Gastroesophageal sphincter (tissue), 4 donors: ENCODE measurements around the gene TMEM167B. TPM values are rescaled to one million over a fixed set of nuclear protein-coding genes. Genes with fewer than 3 reads are reported as not detected.

ENCODE experiments used
- ATAC-seq: fragments of 150-250 bp; one replicate; pipeline ENCODE4 v1.9.1; 2016; ENCODE audit warnings: mild to moderate bottlenecking, moderate library complexity
- H3K27ac ChIP-seq, 4 donors: fragments of 200-600 bp; sonication (generic) in 3 of 4; 1 replicate in 3 of 4; 2 replicates in 1 of 4; pipeline ENCODE4 v1.5.1; 2016 to 2019
- H3K27me3 ChIP-seq: fragments of 200-600 bp; sonication (generic); one replicate; pipeline ENCODE4 v1.5.1; 2019
- H3K36me3 ChIP-seq, 2 donors: fragments of 200-600 bp; sonication (generic); one replicate each; pipeline ENCODE4 v1.5.1; 2019; ENCODE audit warnings: control low read depth in 1 of 2
- H3K4me1 ChIP-seq, 3 donors: fragments of 200-600 bp; sonication (generic); 1 replicate in 2 of 3; 2 replicates in 1 of 3; pipeline ENCODE4 v1.5.1; 2016 to 2019; ENCODE audit warnings: control low read depth in 2 of 3
- H3K4me3 ChIP-seq, 2 donors: fragments of 200-600 bp; sonication (generic); one replicate each; pipeline ENCODE4 v1.5.1; 2019; ENCODE audit warnings: mild to moderate bottlenecking in 1 of 2, moderate library complexity in 1 of 2
- H3K9me3 ChIP-seq, 3 donors: fragments of 200-600 bp; sonication (generic); one replicate each; pipeline ENCODE4 v1.5.1; 2017 to 2019; ENCODE audit warnings: control low read depth in 2 of 3
- CTCF ChIP-seq, 4 experiments: fragments of 200-600 bp in 2 of 4; fragments of 450-650 bp in 2 of 4; sonication (generic) in 1 of 4; IDR thresholded peaks; one replicate each; pipeline ENCODE4 v1.5.1; 2017 to 2019; ENCODE audit warnings: antibody characterized with exemption in 4 of 4, mild to moderate bottlenecking in 2 of 4, moderate library complexity in 2 of 4
- EP300 ChIP-seq: sonication (generic); formaldehyde crosslinking; IDR thresholded peaks from one replicate; pipeline ENCODE4 v1.6.1; 2017; ENCODE audit warnings: antibody characterized with exemption, mild to moderate bottlenecking
- POLR2A ChIP-seq, 2 donors: fragments of 450-650 bp; IDR thresholded peaks; one replicate each; pipeline ENCODE4 v1.6.1; 2017; ENCODE audit warnings: antibody characterized with exemption in 2 of 2, mild to moderate bottlenecking in 2 of 2, moderate library complexity in 1 of 2
- POLR2AphosphoS5 ChIP-seq: sonication (generic); formaldehyde crosslinking; IDR thresholded peaks from one replicate; pipeline ENCODE4 v1.6.1; 2017; ENCODE audit warnings: antibody characterized with exemption
- WGBS, 2 donors: methylation state at CpG; one replicate each; pipeline ENCODE4 v1.1.5; 2018; ENCODE audit warnings: low coverage in 1 of 2; 5-methylcytosine and 5-hydroxymethylcytosine counted together
- total RNA-seq, 4 donors: library from RNA; depleted of rRNA; stranded (reverse); fragments of >200 nt; gene quantifications; one replicate each; pipeline ENCODE4 v1.1.0, GENCODE V29; 2016

Gene TMEM167B
- total RNA-seq, 4 donors from 2014 or later, result 29.3 to 42.3 (median 31.7) TPM

DNA sequence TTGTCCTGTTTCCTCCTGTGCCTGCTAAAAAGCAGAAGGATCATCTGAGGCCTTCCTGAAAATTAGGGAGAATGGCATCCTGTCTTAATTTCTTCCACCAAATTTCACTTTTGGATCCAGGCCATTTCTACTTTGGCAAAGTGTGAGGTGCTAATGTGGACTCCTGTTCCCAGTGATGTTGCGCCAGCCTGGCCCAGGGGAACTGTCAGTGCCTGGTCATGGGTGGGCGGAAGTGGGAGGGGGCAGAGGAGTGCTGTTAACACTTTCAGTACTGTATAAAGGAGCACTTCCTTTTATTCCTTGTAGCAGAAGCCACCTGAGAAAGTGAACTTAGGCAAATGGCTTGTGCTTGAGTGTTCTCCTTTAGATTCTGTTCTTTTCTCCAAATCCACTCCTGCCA, 43.3 kb downstream of the TMEM167B start:
- WGBS, 2 donors, result 70% methylated on average over 2 of the region's 2 CpGs; no CpG with 5 or more reads in 1 of the 2 donors

DNA sequence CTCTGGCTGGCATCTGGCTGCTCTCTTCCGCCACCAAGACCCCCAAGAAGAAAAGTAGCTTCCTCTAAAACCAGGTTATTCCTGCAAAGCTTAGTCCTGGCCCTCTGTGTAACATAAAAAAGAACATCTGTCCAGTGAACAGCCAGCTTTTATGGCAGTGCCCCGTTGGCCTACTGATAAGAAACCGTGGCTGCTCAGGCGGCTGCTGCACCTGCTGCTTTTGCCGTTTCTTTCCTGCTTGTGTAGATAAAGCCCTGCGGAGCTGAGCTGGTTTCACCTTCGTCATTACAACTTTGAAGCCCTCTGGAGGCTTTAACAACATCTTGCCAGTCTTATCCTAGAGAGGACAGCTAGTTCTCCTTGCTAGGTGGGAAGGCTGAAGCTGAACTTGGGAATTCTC, 43.9 kb downstream of the TMEM167B start:
- 29% methylated on average over 5 of the region's 7 CpGs; no CpG with 5 or more reads in 1 of the 2 donors for WGBS, 2 donors
- TF ChIP-seq EP300, result no peak
- no peak for TF ChIP-seq CTCF (IDR thresholded peaks at IDR 0.05)
- no peak for TF ChIP-seq POLR2A (IDR thresholded peaks at IDR 0.05)
- TF ChIP-seq POLR2AphosphoS5, result no peak
- ATAC-seq, result no peak
- Histone ChIP-seq H3K27me3 (no peaks in the 10 kb centered on the region), H3K27ac (no peak overlapping the region), H3K4me1 (peaks cover 0 to 8% (median 0%) of the 10 kb centered on the region in 3 donors), H3K36me3 (no peaks in the 10 kb centered on the region), H3K9me3 (no peaks in the 10 kb centered on the region), H3K4me3 (no peak overlapping the region)

More for the DNA sequence above, 43.3 kb downstream of the TMEM167B start:
- no peaks in the 10 kb centered on the region for H3K36me3 ChIP-seq
- TF ChIP-seq POLR2AphosphoS5 (no peak), EP300 (no peak), POLR2A (IDR thresholded peaks at IDR 0.05) (no peak), CTCF (IDR thresholded peaks at IDR 0.05) (no peak)
- H3K9me3 ChIP-seq, result no peaks in the 10 kb centered on the region
- ATAC-seq, result no peak
- H3K27me3 ChIP-seq, result no peaks in the 10 kb centered on the region
- no peak overlapping the region for H3K27ac ChIP-seq
- peaks cover 0 to 8% (median 0%) of the 10 kb centered on the region in 3 donors for H3K4me1 ChIP-seq
- H3K4me3 ChIP-seq, result no peak overlapping the region

DNA sequence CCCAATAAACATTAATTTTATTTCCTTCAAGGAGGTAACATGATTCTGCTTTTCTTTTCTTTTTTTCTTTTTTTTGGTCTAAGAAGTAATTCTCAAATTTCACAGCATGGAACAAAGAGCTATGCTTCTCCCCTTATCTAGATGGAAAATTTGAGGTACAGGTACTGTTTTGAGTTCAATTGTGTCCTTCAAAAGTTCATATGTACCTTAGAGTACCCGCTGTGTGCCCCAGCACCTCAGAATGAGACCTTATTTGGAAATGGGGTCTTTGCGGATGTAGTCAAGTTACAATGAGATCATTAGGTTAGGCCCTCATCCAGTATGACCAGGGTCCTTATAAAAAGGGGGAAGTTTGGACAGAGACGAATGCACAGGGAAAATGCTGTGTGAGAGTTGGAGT, 45.4 kb downstream of the TMEM167B start:
- no peak for ATAC-seq
- H3K27ac ChIP-seq, result no peak overlapping the region
- no peak overlapping the region for H3K4me3 ChIP-seq
- 89% methylated on average over 1 of the region's 3 CpGs; no CpG with 5 or more reads in 1 of the 2 donors for WGBS, 2 donors
- no peaks in the 10 kb centered on the region for H3K9me3 ChIP-seq
- H3K4me1 ChIP-seq, result peaks cover 0 to 8% (median 0%) of the 10 kb centered on the region in 3 donors
- no peaks in the 10 kb centered on the region for H3K27me3 ChIP-seq
- TF ChIP-seq EP300 (no peak), POLR2AphosphoS5 (no peak), CTCF (IDR thresholded peaks at IDR 0.05) (no peak), POLR2A (IDR thresholded peaks at IDR 0.05) (no peak)
- H3K36me3 ChIP-seq, result no peaks in the 10 kb centered on the region

- TF ChIP-seq POLR2A (IDR thresholded peaks at IDR 0.05) (no peak), POLR2AphosphoS5 (no peak), CTCF (IDR thresholded peaks at IDR 0.05) (no peak), EP300 (no peak)
- no peak for ATAC-seq
- no peak overlapping the region for H3K4me3 ChIP-seq
- H3K4me1 ChIP-seq, result peaks cover 0 to 8% (median 0%) of the 10 kb centered on the region in 3 donors
- no peaks in the 10 kb centered on the region for H3K27me3 ChIP-seq
- H3K36me3 ChIP-seq, result no peaks in the 10 kb centered on the region
- WGBS, 2 donors, result 82 to 100% methylated on average over 2 to 6 of the region's 6 CpGs
- H3K9me3 ChIP-seq, result no peaks in the 10 kb centered on the region
- H3K27ac ChIP-seq, result no peak overlapping the region
These were observed 46.2 kb downstream of the TMEM167B start for GRCh38 chr1:109136766-109137165.

DNA sequence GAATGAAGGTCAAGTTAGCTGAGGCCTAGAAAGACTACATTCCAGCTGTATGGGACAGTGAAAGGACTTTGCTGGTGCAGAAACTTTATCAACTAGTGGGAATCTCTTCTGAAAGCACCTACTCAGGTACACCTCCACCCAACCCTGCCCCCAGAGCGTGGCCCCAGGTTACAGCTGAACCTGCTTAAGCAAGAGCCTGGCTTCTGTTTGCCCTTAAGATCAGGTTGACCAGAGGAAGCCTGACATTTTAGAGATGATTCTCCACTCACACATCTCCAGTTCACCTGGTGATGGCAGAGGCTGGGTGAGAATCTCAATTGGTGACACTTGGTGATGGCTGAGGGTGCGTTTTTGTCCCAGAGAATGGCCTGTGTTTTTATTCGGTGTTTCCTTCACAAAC, 47.4 kb downstream of the TMEM167B start:
- 94% methylated on average over 3 of the region's 3 CpGs; no CpG with 5 or more reads in 1 of the 2 donors for WGBS, 2 donors
- TF ChIP-seq EP300 (no peak), CTCF (IDR thresholded peaks at IDR 0.05) (no peak), POLR2AphosphoS5 (no peak), POLR2A (IDR thresholded peaks at IDR 0.05) (no peak)
- Histone ChIP-seq H3K27me3 (no peaks in the 10 kb centered on the region), H3K27ac (no peak overlapping the region), H3K36me3 (no peaks in the 10 kb centered on the region), H3K4me1 (peaks cover 0 to 8% (median 0%) of the 10 kb centered on the region in 3 donors), H3K4me3 (no peak overlapping the region), H3K9me3 (no peaks in the 10 kb centered on the region)
- ATAC-seq, result no peak
